IPS-NIHi7 (cell line): Measurements from ENCODE around the gene B4GALT1.

Source experiments
- DNase-seq: peaks from one replicate; pipeline ENCODE4 v3.0.0; 2012; ENCODE audit warnings: mixed read lengths; ENCODE audit errors: extremely low spot score

B4GALT1 gene

GRCh38 chr9:33167084-33167971 is at the start of gene B4GALT1:
Gene B4GALT1 (minus strand): TSS chr9:33167336. CDS start chr9:33167169, 167 bp downstream.
- DNase-seq, result peak; percentile 96

- DNase-seq, result peak; percentile 44
Observed at GRCh38 chr9:33211695-33212393, 44.7 kb upstream of the B4GALT1 start.

DNA sequence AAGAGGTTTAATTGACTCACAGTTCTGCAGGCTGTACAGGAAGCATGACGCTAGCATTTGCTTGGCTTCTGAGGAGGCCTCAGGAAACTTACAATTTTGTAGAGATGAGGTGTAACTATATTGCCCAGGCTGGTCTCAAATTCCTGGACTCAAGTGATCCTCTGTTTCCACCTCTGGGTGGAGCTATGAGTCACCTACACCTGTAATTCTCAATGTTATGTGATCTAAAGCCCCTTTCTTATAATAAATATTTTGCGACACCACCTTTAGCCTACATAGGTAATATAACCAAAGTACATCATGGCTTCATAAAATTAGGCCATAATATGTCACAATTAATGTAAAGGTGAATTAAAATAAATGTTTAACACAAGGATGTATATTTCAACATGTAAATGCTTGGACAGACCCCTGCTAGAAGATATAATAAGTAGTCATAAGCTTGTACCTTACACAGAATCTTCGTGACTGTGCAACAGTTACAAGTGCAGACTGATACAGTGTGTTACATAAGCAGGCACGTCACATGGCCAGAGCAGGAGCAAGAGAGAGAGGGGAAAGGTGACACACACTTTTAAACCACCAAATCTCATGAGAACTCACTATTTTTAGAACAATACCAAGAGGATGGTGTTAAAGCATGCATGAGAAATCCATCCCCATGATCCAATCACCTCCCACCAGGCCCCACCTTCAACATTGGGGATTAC is 43.0 kb upstream of the B4GALT1 start:
- DNase-seq, result no peak

GRCh38 chr9:33209394-33209793 is 42.3 kb upstream of the B4GALT1 start:
- DNase-seq, result no peak

- no peak for DNase-seq
Observed at GRCh38 chr9:33202552-33203201, 35.5 kb upstream of the B4GALT1 start.

DNA sequence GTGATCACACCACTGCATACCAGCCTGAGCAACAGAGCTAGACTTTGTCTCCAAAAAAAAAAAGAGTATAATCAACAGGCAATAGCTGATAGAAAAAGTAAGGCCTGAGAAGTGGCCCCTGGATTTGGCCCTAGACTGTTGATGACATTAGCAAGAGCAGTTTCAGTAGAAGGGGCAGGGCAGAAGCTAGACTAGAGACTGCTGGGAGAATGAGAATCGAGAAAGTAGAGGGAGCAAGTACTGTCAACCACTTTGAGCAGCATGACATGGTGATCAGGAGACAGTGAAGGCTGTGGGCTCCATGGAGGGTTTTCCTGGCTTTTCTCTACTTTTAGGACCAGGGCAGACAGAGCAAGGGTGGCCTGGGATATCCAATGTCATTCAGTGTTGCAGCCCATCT is 34.9 kb upstream of the B4GALT1 start:
- no peak for DNase-seq

DNA sequence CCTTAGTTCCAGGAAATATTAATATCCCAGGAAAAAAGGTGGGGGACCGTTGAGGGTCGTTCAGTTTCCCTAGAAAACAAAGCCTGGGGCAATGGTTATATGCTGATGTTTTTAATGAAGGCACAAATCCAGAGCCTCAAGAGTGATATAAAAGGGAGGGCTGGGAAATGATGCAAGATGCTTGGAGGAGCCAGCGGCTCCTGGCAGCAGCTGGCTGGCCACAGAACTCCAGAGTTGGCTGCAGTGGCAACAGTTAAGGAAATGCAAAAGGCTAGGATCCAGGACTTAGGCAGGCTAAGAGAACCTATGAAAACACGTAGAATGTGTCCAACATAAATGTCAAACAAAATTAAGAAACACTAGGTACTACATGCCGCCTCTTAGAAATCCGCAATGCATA is 31.0 kb upstream of the B4GALT1 start:
- no peak for DNase-seq

- no peak for DNase-seq
Observed at GRCh38 chr9:33197279-33198152, 30.4 kb upstream of the B4GALT1 start.

- no peak for DNase-seq
Observed at GRCh38 chr9:33196736-33197135, 29.6 kb upstream of the B4GALT1 start.

DNA sequence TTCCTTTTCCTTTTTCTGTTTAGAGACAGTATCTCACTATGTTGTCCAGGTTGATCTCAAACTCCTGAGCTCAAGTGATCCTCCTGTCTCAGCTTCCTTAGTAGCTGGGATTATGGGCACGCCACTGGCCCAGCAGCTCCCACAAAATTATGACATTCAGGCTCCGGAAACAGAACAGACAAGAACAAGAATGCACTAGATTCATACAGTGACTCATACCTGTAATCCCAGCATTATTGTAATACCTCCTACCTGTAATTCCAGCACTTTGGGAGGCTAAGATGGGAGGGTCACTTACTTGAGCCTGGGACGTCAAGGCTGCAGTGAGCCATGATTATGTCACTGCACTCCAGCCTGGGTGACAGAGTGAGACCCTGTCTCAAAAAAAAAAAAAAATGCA is 26.7 kb upstream of the B4GALT1 start:
- no peak for DNase-seq

- no peak for DNase-seq
Observed at GRCh38 chr9:33192493-33193255, 25.5 kb upstream of the B4GALT1 start.

- no peak for DNase-seq
Observed at GRCh38 chr9:33190021-33190705, 23.0 kb upstream of the B4GALT1 start.

DNA sequence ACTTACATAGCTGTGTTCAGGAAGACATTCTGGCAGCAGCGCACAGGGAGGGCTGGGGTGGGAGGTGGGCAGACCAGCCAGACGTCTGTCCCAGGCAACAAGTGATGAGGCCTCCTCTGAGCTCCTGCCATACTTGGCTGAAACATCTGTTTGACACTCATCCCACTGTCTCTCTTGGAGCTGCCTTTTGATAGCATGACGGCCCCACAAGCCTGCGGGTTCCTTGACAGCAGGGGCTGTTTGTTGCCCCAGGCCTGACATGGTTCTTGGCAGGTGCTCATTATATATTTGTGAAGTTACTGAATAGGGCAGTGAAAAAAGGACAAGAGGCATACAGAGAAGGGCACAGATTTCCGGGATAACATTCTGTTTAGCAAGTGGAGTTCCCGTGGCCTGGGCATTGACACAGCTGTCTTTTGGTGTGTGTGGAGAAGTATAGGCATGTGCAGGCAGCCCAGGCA is 22.2 kb upstream of the B4GALT1 start:
- DNase-seq, result no peak

GRCh38 chr9:33188711-33189110 is 21.6 kb upstream of the B4GALT1 start:
- DNase-seq, result no peak

GRCh38 chr9:33187519-33188218 is 20.5 kb upstream of the B4GALT1 start:
- peak; percentile 31 for DNase-seq

DNA sequence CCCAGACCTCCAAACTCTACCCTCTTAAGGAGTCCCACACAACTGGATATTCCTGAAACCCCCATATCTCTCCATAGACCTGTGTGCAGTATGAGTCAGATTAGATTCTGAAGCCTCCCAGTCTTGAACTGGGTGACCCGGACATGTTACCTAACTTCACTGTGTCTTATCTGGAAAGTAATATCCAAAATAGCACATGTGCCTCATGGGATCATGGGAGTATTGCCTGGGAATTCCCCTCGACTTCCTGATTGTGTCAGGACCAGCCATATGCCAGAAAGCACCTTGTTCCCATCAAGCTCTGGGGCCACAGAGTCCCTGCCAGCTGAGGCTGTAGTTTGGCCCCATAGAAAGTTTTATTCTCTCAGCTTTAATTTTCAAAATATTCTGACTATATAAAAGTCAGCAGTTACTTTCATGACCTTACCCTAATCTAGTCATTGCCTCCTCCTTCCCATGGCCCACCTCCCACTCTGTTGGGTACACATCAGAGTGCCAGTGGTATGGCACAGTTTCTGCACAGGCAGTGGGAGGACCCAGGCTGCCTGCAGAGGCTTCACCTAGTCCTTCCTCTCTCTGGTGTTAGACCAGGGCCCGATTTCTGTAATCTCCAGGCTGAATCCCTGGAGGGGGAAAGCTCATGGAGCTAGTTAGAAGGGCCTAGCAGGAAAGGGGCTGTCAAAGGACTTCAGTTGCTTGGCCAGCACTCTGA is 19.5 kb upstream of the B4GALT1 start:
- no peak for DNase-seq

DNA sequence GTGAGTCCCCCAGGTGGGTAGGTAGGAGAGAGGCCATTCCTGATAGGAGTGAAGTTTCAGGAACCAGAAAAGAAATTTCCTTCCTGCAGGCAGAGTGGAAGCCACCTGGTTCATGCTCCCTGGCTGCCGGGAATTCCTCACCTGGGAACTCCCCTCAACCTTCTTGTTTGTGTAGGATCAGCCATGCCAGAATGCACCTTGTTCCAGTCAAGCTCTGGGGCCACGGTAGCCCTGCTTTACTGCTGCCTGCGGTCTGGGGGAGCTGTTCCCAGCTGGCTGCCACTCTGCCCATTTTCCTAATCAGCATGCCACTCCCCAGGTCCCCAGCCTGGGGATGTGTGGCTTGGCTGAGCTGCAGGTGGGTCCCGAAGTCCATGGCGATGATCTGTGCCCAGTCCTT is 18.7 kb upstream of the B4GALT1 start:
- DNase-seq, result no peak

DNA sequence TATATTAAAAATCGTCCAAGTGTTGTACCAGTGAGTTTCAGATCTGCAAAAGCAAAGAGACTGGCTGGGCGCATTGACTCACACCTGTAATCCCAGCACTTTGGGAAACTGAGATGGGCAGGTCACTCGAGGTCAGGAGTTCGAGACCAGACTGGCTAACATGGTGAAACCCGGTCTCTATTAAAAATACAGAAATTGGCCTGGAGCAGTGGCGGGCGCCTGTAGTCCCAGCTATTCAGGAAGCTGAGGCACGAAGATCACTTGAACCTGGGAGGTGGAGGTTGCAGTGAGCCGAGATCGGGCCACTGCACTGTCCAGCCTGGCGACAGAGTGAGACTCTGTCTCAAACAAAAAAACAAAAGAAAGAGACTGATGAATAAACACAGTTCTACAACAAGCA is 18.3 kb upstream of the B4GALT1 start:
- DNase-seq, result no peak
